ENCODE results near the gene JAK2.
A peak's percentile ranks its signal among the peaks of the same experiment; 100 is the strongest.

Gene JAK2

DNA sequence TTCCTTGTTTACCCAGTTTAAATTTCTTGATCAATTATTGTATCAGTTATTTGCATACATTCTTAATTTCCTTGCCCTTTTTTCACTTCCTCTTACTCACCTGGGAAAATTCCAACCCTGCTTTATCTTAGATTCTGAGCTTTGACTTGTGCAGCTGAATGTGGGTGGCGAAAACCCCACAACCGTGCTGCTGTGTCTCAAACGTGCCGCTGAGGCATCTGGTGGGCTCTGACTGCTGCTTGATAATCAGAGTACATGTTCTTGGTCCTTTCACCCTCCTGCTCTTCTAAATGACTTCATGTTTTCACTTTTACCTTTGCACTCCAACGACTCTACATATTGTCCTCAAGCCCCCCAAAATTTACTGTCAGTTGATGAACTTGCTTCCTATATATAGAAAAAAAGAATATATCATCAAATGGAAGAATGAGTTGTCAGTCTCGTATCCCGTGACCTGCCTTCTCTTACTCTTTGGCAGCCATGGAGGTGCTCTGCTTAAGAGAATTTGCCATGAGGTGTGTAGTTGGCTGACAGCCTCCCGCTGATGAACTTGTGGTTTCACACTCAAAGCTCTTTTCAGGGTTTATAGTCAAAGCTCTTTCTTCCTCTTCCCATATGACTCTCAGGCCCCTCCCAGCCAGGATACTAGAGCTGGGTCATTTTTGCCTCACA is 14.0 kb upstream of the JAK2 start:
- Histone ChIP-seq H3K36me3 (ENCODE audit: control insufficient read depth, insufficient read depth, low read length) (no peaks in the 10 kb centered on the region), H3K27me3 (replicated peaks; ENCODE audit: control insufficient read depth, insufficient read depth, low read length) (no peaks in the 10 kb centered on the region), H3K4me3 (replicated peaks; ENCODE audit: low read depth, low read length) (peak overlapping the region; percentile 47)
- DNase-seq (ENCODE audit: extremely low read depth, insufficient read length) = peak; percentile 64
- TF ChIP-seq, protein P1, sequence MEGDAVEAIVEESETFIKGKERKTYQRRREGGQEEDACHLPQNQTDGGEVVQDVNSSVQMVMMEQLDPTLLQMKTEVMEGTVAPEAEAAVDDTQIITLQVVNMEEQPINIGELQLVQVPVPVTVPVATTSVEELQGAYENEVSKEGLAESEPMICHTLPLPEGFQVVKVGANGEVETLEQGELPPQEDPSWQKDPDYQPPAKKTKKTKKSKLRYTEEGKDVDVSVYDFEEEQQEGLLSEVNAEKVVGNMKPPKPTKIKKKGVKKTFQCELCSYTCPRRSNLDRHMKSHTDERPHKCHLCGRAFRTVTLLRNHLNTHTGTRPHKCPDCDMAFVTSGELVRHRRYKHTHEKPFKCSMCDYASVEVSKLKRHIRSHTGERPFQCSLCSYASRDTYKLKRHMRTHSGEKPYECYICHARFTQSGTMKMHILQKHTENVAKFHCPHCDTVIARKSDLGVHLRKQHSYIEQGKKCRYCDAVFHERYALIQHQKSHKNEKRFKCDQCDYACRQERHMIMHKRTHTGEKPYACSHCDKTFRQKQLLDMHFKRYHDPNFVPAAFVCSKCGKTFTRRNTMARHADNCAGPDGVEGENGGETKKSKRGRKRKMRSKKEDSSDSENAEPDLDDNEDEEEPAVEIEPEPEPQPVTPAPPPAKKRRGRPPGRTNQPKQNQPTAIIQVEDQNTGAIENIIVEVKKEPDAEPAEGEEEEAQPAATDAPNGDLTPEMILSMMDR (IDR thresholded peaks at IDR 0.05; ENCODE audit: insufficient read depth, low read length, poor library complexity, severe bottlenecking) = no peak

DNA sequence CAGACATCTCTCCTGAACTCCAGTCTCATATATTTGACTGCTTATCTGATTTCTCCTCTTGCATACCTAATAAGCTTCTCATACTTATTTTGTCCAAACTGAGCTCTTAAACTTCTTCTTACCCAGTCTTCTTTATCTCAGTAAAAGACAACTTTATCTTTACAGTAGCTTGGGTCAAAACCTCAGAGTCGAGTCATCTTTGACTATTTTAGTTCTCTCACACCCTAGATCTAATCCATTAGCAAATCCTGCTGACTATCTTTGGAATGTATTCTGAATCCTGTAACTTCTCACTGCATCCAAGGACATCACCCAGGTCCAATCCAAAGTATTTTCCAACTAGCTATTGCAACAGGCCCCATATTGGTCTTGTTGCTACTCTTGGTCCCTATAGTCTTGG is 11.8 kb upstream of the JAK2 start:
- H3K36me3 ChIP-seq (ENCODE audit: control insufficient read depth, insufficient read depth, low read length) = no peaks in the 10 kb centered on the region
- no peaks in the 10 kb centered on the region for H3K27me3 ChIP-seq (replicated peaks; ENCODE audit: control insufficient read depth, insufficient read depth, low read length)
- no peak overlapping the region for H3K4me3 ChIP-seq (replicated peaks; ENCODE audit: low read depth, low read length)
- TF ChIP-seq, protein P1 (IDR thresholded peaks at IDR 0.05; ENCODE audit: insufficient read depth, low read length, poor library complexity, severe bottlenecking) = no peak
- DNase-seq (ENCODE audit: extremely low read depth, insufficient read length) = no peak

DNA sequence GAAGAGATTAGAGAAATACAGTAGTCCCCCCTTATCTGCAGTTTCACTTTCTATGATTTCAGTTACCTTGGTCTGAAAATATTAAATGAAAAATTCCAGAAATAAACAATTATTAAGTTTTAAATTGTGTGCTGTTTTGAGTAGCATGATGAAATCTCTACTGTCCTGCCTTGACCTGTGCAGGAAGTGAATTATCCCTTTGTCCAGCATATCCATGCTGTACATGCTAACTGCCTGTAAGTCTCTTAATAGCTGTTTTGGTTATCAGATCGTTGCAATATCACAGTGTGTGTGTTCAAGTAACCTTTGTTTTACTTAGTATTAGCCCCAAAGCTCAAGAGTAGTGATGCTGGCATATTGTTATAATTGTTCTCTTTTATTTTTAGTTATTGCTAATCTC is 11.2 kb upstream of the JAK2 start:
- no peaks in the 10 kb centered on the region for H3K27me3 ChIP-seq (replicated peaks; ENCODE audit: control insufficient read depth, insufficient read depth, low read length)
- TF ChIP-seq, protein P1 (IDR thresholded peaks at IDR 0.05; ENCODE audit: insufficient read depth, low read length, poor library complexity, severe bottlenecking) = no peak
- no peak for DNase-seq (ENCODE audit: extremely low read depth, insufficient read length)

DNA sequence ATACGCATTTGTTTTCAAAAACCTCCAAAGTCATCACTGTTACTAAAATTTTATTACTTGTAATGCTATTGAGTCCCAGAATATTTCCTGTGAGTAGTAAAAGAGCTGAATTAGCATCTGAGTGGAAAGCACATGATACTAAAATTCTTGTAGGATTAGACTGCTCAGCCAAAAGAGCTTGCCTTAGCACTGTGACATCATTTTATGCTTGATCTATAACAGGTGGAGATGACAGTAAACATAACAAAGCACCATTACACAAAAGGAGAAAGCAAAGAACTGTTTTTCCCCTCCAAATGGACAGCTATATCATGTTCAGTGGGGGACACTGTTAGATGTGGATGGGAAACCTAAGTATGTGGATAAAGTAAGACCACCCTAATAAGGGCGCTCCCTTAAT is 5.8 kb upstream of the JAK2 start:
- H3K36me3 ChIP-seq (ENCODE audit: control insufficient read depth, insufficient read depth, low read length) = no peaks in the 10 kb centered on the region
- H3K27me3 ChIP-seq (replicated peaks; ENCODE audit: control insufficient read depth, insufficient read depth, low read length) = no peaks in the 10 kb centered on the region
- no peak overlapping the region for H3K4me3 ChIP-seq (replicated peaks; ENCODE audit: low read depth, low read length)
- DNase-seq (ENCODE audit: extremely low read depth, insufficient read length) = no peak
- TF ChIP-seq, protein P1 (IDR thresholded peaks at IDR 0.05; ENCODE audit: insufficient read depth, low read length, poor library complexity, severe bottlenecking) = no peak

More for the DNA sequence above, 11.2 kb upstream of the JAK2 start:
- Histone ChIP-seq H3K36me3 (ENCODE audit: control insufficient read depth, insufficient read depth, low read length) (no peaks in the 10 kb centered on the region), H3K4me3 (replicated peaks; ENCODE audit: low read depth, low read length) (no peak overlapping the region)

DNA sequence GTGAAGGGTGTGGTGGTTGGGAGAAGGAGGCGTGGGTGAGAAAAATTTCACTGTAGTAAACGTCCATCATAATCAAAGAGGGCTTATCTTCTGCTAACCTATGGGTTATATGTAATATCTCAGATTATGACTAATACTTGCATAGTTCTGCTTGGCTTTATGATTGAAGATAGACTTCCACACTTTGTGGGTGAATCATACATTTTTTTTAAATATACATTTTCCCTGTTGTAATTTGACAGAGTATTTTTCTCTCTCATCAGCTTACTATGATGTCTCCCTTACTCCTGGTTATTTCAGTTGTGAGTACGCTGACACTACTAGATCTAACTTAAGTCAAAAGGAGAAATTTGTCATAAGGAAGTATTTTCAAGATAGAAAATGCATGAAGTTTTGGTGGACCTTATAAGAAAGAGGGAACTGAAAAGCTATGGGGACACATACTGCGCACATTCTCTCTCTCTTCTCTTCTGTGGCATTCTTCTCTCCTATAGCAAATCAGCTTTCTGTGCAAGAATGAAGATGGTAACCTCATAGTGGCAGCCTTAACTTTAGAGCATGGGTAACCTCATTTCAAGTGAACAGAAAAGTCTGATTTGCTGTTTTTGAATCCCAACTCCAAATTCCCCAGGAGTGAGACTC is 4.9 kb upstream of the JAK2 start:
- Histone ChIP-seq H3K4me3 (replicated peaks; ENCODE audit: low read depth, low read length) (no peak overlapping the region), H3K27me3 (replicated peaks; ENCODE audit: control insufficient read depth, insufficient read depth, low read length) (no peaks in the 10 kb centered on the region), H3K36me3 (ENCODE audit: control insufficient read depth, insufficient read depth, low read length) (no peaks in the 10 kb centered on the region)
- TF ChIP-seq, protein P1 (IDR thresholded peaks at IDR 0.05; ENCODE audit: insufficient read depth, low read length, poor library complexity, severe bottlenecking) = no peak
- DNase-seq (ENCODE audit: extremely low read depth, insufficient read length) = no peak

All from GM06990 (cell line).